HEK293 (cell line): Measurements from ENCODE around the gene TTC33.

Experiments
- BCL11A ChIP-seq: fragments of 450-650 bp; formaldehyde crosslinking; IDR thresholded peaks from 2 replicates; pipeline ENCODE4 v1.5.1; 2016; ENCODE audit warnings: low read depth, missing biosample characterization, missing genetic modification characterization
- BCL11B ChIP-seq: fragments of 450-650 bp; formaldehyde crosslinking; IDR thresholded peaks from 2 replicates; pipeline ENCODE4 v1.5.1; 2016; ENCODE audit warnings: low read depth, missing biosample characterization, missing genetic modification characterization
- ZFHX2 ChIP-seq: fragments of 450-650 bp; formaldehyde crosslinking; conservative IDR thresholded peaks from 2 replicates; pipeline ENCODE4 v1.5.1; 2016; ENCODE audit warnings: missing biosample characterization, missing genetic modification characterization
- ZFP41 ChIP-seq: fragments of 450-650 bp; formaldehyde crosslinking; IDR thresholded peaks from 2 replicates; pipeline ENCODE4 v1.5.1; 2016; ENCODE audit warnings: missing biosample characterization, missing genetic modification characterization, borderline replicate concordance
- ZNF121 ChIP-seq: fragments of 450-650 bp; formaldehyde crosslinking; IDR thresholded peaks from 2 replicates; pipeline ENCODE4 v1.5.1; 2016; ENCODE audit warnings: missing biosample characterization, missing genetic modification characterization
- ZNF18 ChIP-seq: fragments of 450-650 bp; formaldehyde crosslinking; IDR thresholded peaks from 2 replicates; pipeline ENCODE4 v1.5.1; 2016; ENCODE audit warnings: missing biosample characterization, missing genetic modification characterization
- ZNF274 ChIP-seq, 2 experiments: fragments of 200-500 bp in 1 of 2; fragments of 450-650 bp in 1 of 2; sonication (Bioruptor generic) in 1 of 2; formaldehyde crosslinking in 1 of 2; IDR thresholded peaks; 2 replicates each; pipeline versions ENCODE4 v1.5.1 to v1.6.1; 2014 to 2016; ENCODE audit warnings: borderline replicate concordance in 1 of 2, inconsistent platforms in 1 of 2, low read length in 1 of 2, missing biosample characterization in 1 of 2, missing genetic modification characterization in 1 of 2
- ZNF433 ChIP-seq: fragments of 450-650 bp; formaldehyde crosslinking; IDR thresholded peaks from 2 replicates; pipeline ENCODE4 v1.5.1; 2016; ENCODE audit warnings: missing biosample characterization, missing genetic modification characterization, low read depth
- ZNF488 ChIP-seq: fragments of 450-650 bp; formaldehyde crosslinking; IDR thresholded peaks from 2 replicates; pipeline ENCODE4 v1.5.1; 2016; ENCODE audit warnings: missing biosample characterization, missing genetic modification characterization
- ZNF513 ChIP-seq: fragments of 450-650 bp; IDR thresholded peaks from 2 replicates; pipeline ENCODE4 v1.5.1; 2018; ENCODE audit warnings: missing biosample characterization, missing genetic modification characterization
- TF ChIP-seq, protein P1 (sequence below): fragments of 450-650 bp; formaldehyde crosslinking; IDR thresholded peaks from 2 replicates; pipeline ENCODE4 v1.5.1; 2016; ENCODE audit warnings: missing biosample characterization, missing genetic modification characterization

DNA sequence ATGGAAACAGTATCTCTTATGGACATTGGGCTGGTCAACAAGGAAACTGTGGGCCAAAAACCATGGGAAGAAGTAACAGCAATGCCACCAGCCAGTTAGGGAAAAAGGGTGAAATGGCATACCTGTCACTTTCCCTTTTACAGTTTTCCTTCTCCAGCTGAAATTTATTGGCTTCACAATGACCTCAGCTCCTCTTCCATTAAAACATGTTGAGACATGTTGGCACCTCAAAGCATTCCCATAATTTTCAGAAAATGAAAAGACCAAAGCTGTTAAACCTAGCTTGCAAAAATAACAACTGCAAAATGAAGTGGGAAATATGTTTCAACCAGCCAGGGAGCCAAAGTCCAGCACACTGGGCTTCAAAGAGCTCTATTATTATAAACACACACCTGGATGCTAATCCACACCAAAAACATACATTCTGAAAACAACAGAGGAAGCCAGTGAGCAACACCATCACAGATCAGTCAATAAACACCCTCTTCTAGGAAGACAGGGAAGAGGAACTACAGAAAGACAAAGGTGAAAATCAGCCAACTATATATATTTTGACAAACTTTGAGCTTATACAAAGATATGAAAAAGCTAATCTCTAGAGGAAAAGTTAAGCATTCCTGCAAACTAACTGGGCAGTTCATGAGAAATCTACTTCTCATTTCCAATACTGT lies 154.4 kb downstream of the TTC33 start:
- TF ChIP-seq, protein P1, sequence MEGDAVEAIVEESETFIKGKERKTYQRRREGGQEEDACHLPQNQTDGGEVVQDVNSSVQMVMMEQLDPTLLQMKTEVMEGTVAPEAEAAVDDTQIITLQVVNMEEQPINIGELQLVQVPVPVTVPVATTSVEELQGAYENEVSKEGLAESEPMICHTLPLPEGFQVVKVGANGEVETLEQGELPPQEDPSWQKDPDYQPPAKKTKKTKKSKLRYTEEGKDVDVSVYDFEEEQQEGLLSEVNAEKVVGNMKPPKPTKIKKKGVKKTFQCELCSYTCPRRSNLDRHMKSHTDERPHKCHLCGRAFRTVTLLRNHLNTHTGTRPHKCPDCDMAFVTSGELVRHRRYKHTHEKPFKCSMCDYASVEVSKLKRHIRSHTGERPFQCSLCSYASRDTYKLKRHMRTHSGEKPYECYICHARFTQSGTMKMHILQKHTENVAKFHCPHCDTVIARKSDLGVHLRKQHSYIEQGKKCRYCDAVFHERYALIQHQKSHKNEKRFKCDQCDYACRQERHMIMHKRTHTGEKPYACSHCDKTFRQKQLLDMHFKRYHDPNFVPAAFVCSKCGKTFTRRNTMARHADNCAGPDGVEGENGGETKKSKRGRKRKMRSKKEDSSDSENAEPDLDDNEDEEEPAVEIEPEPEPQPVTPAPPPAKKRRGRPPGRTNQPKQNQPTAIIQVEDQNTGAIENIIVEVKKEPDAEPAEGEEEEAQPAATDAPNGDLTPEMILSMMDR (tag by site-specific recombination) = no peak
- no peak for TF ChIP-seq ZNF18 (tag by site-specific recombination)
- no peak for TF ChIP-seq ZFHX2 (tag by site-specific recombination)
- no peak for TF ChIP-seq BCL11B (tag by site-specific recombination)
- TF ChIP-seq ZFP41 (tag by site-specific recombination) = no peak
- TF ChIP-seq ZNF513 (tag by site-specific recombination) = no peak
- no peak; the same call in 1 of the 2 replicates for TF ChIP-seq BCL11A
- TF ChIP-seq ZNF488 (tag by site-specific recombination) = no peak
- TF ChIP-seq ZNF121 = no peak
- no peak for TF ChIP-seq ZNF274 (IDR thresholded peaks at IDR 0.05; ENCODE audit: low read length)
- no peak for TF ChIP-seq ZNF274 (tag by site-specific recombination; IDR thresholded peaks at IDR 0.05; ENCODE audit: borderline replicate concordance)
- TF ChIP-seq ZNF433 (tag by site-specific recombination) = no peak
